Neural progenitor cell (in vitro differentiated cells): ENCODE results near the gene NHLRC4.

Source experiments
- EZH2 ChIP-seq: fragments of 200-600 bp; sonication (generic); IDR thresholded peaks from 2 replicates; pipeline ENCODE4 v1.6.1; 2017; ENCODE audit warnings: antibody characterized with exemption, mild to moderate bottlenecking, moderate library complexity
- EZH2phosphoT487 ChIP-seq: fragments of 200-600 bp; sonication (generic); IDR thresholded peaks from 2 replicates; pipeline ENCODE4 v1.6.1; 2017; ENCODE audit warnings: antibody characterized with exemption

- TF ChIP-seq EZH2 (no peak), EZH2phosphoT487 (no peak)
Measured at GRCh38 chr16:539901-540530, 26.8 kb upstream of the NHLRC4 start.
